HG03045 (cell line): Measurements from ENCODE around the gene SPAG7.
A peak's percentile ranks its signal among the peaks of the same experiment; 100 is the strongest.

ENCODE experiments used
- ATAC-seq: cut with Tn5 transposase; IDR thresholded peaks from one replicate; pipeline ENCODE4 v1.9.1; 2021; ENCODE audit warnings: mild to moderate bottlenecking, moderate library complexity; ENCODE audit not compliant: unreplicated experiment

Gene SPAG7, protein sequence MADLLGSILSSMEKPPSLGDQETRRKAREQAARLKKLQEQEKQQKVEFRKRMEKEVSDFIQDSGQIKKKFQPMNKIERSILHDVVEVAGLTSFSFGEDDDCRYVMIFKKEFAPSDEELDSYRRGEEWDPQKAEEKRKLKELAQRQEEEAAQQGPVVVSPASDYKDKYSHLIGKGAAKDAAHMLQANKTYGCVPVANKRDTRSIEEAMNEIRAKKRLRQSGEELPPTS

GRCh38 chr17:4967539-4968485, at the start of gene SPAG7:
SPAG7 (minus strand) TSS chr17:4967817; CDS start chr17:4967804, 13 bp downstream.
- peak; percentile 65 for ATAC-seq

DNA sequence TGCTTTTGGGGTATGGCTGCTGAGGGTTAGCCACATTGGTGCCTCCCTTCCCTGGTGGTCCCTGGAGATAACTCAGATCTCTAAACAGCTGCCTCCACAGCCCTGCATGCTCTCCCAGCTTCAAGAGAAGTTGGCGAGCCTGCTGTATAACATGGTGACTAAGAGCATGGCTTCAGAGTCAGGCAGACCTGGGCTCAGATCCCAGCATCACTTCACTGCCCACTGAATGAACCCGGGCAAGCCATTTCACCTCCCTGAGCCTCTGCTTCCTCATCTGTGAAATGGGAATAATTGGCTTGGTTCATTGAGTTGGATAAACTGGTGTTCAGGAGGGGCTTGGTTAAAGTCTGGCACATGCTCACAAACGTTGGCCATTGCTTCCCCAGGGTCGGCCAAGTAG, 46.7 kb upstream of the SPAG7 start:
- ATAC-seq: no peak

DNA sequence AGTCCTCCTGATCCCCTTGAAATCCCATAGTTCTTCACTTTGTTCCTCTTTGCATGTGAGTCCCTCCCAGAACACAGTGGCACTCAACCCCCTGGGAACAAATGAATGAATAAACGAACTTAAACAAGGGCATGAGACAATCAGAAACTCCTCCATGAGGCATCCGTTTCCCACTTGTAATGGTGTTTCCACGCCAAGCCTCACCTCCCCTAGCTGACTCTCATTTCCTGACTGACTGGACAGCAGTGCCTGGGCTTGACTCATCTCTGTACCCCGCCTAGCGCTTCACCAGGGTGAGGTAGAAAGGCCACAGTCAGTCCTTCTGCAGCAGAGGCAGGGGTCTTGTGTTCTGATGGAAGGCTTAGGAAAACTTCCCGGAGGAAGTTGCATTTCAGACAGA, 44.3 kb upstream of the SPAG7 start:
- no peak for ATAC-seq

DNA sequence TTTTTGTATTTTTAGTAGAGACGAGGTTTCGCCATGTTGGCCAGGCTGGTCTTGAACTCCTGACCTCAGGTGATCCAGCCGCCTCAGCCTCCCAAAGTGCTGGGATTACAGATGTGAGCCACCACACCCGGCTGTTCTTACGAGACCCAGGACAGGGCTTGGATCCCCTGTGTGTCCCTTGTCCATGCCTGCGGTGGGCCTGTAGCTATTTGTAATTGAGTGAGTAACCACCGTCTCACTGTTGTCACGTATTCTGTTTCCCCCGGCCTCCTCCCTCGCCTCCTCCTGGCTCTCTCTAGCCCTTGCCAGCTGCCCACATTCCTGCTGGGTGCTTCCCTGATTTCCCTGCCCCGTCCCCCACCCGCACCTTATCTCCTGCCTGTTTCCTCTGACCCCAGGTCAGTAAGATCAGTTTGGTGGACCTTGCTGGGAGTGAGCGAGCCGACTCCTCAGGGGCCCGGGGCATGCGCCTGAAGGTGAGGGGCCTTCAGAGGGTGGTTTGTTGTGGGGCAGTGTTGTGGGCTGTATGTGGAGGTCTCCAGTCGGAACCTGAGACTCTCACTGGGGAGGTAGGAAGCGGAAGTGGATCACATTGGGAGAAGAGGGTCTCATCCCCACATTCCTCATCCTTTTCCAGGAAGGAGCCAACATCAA, 35.7 kb upstream of the SPAG7 start:
- no peak for ATAC-seq

DNA sequence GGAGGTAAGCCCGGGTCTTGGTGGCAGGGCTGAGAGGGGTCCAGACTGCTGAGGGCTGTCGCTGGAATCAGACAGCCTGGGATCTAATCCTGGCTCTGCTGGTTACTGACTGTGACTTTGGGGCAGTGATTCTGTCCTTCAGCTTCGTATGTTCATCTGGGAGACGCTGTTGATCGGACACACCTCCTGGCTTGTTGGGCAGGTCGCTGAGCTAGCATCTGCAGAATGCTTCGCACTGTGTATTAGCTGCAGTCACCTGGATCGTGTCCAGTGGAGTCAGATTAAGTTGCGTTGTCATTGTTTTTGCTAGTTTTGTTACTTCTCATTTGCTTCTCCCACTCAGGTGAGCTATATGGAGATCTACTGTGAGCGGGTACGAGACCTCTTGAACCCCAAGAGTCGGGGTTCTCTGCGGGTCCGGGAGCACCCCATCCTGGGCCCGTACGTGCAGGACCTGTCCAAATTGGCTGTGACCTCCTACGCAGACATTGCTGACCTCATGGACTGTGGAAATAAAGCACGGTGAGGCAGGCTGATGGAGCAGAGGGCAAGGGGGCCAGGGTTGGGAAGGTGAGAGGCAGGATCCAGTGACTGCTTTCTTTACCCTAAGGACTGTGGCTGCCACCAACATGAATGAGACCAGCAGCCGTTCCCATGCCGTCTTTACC, 34.6 kb upstream of the SPAG7 start:
- ATAC-seq: no peak

DNA sequence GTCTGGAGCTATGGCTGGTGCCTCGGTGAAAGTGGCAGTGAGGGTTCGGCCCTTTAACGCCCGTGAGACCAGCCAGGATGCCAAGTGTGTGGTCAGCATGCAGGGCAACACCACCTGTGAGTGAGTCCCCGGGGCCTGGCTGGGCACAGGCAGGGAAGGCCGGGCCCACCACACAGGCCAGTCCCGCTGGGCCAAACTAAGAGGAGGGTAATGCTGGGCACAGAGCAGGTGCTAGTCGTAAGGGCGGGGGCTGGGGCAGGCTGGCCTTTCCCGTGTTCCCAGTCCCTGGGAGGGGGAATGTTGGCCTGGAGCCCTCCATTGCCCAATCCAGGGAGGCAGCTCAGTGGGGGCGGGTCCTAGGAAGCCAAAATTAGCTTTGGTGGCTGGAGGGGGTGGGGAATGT, 32.6 kb upstream of the SPAG7 start:
- no peak for ATAC-seq

GRCh38 chr17:4999430-5000093, 31.9 kb upstream of the SPAG7 start:
- ATAC-seq: no peak

- no peak for ATAC-seq
Measured at GRCh38 chr17:4998732-4999429, 31.3 kb upstream of the SPAG7 start.

GRCh38 chr17:4998027-4998731, 30.6 kb upstream of the SPAG7 start:
- ATAC-seq: peak; percentile 10

DNA sequence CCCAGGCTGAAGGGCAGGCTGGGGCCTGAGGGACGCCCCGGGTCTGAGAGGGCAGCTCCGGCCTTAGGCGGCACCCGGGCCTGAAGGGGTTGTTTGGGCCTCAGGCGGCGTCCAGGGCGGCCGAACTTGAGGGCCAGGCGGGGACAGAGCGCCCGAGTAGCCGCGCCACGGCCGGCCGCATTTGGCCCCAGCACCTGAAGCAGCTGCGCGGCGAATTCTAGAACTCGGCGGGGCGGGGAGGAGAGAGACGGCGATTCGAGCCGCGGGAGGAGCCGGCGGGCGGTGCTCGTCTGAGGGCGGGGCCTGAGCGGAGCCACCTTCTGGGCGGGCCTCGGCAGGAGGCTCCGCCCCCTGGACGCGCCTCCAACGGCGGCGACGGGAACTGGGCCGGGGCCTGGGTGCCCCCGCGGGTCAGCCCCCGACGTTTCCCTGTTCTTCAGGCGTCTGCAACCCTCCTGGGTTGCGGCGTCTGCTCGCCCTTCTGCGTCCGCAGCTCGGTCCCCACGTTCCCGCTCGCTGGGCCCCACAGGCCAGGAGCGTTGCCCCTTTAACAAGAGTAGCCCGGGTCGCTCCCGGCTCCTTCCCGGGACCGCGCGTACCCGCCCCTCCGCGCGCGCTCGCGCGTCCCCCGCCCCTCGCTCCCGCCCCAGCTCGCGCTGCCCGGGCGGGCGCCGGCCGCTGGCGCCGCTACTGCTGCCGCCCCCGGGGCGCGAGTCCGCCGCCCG, 29.8 kb upstream of the SPAG7 start, which contains the start of the genes INCA1 and KIF1C:
Gene INCA1, minus strand, starts transcription at position 221 of the 725 bp plus-strand sequence. CDS start 3,085 bp downstream, outside the sequence.
Gene KIF1C, plus strand, starts transcription at position 649 of the 725 bp plus-strand sequence. CDS start 2,297 bp downstream, outside the sequence.
- ATAC-seq: peak; percentile 83

GRCh38 chr17:4994081-4994595, 26.5 kb upstream of the SPAG7 start:
- no peak for ATAC-seq

- no peak for ATAC-seq
Measured at GRCh38 chr17:4987767-4988567, 20.4 kb upstream of the SPAG7 start.

GRCh38 chr17:4986951-4987766, 19.5 kb upstream of the SPAG7 start, which contains the start of gene CAMTA2:
CAMTA2 (minus strand) TSS chr17:4987675; CDS start chr17:4986222, 1,453 bp downstream.
- ATAC-seq: peak; percentile 71

- no peak for ATAC-seq
Measured at GRCh38 chr17:4986403-4986802, 18.8 kb upstream of the SPAG7 start.

DNA sequence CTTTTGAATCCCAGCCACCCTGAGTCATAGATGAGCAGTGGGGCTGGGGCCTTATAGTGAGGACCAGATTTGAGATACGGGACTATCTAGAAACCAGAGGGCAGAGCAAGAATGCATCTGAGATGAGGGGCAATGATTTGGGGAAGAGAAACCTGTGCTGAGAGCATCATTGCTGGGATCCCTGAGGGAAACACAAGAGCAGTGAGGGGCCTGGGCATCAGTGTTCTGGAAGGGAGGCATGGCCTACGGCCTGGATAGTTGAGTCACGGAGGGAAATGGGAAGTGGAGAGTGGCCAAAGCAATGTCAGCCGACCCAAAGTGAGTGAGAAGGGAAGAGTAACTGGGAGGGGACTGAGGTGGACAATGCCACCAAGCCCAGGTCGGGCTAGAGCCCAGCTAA, 14.7 kb upstream of the SPAG7 start:
- no peak for ATAC-seq

DNA sequence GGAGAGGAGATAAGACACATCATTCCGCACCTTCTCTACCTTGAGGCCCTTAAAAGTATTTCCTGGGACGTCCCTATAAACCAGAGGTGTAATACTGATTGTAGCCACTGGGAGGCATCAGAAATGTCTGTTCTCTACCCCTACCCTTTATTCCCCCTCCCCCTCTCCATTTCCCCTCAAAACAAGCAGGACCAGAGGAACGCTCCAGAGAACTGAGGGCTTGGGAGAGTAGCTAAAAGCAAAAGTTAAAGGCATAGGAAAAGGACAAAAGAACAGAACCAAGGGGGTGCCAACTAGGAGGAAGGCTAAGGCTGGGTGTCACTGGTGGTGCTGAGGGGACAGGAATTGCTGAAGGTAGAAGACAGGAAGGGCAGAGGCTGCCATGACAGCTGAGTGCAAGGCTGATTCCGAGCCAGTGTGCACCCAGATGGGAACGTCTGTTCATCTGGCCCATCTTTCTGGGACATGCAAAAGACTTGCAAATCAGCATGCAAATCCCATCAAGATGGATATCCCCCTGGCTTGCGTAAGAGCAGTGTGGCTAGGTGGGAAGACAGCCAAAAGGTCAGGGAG, 13.1 kb upstream of the SPAG7 start:
- ATAC-seq: no peak
